ENCODE measurements around the gene KIAA1210. TPM values are rescaled to one million over a fixed set of nuclear protein-coding genes. Genes with fewer than 3 reads are reported as not detected.

Gene KIAA1210
- total and polyA plus RNA-seq, 4 experiments from 2014 or later, result not detected

DNA sequence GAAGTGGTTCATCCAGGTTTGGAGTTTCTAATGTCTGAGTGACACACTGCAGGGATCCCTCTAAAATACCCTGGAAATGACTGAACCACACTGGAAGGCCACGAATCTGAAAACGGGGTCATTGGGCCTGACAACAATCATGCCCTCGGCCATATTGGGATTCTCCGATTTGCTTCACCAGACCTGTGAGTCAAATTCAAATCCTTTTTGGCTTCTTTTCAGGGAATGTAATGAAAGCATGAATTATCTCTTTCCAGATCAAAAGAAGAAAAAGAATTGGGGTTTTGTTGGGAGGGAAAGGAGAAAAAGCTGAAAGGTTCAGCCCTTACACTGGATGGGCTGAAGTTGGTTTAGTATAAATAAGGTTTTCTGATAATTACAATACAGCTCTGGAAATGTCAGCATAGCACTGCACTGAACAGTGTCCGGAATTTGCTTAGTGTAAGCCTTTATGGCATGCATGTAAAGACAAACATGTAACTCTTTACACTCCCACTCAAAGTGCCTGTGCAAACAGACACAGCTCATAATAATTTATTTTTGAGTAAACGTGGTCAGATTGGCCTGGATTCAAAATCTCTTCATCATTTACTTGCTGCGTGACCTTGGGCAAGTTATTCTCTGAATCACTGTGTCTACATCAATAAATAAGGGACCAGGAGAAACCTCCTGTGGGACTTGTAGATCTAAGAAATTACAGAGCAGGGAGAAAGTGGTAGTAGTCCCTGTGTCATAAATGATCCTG is 33.4 kb downstream of the KIAA1210 start:
- no peak overlapping the region for H3K4me3 Mint-ChIP-seq
- Histone ChIP-seq H3K4me1 (ENCODE audit: insufficient read depth, low read length) (no peaks in the 10 kb centered on the region), H3K27me3 (ENCODE audit: insufficient read depth, low read length) (no peaks in the 10 kb centered on the region), H3K36me3 (ENCODE audit: insufficient read depth, low read length) (no peaks in the 10 kb centered on the region), H3K9me3 (ENCODE audit: control insufficient read depth in 1 of 2, low read length in 2 of 2) (no peaks in the 10 kb centered on the region), H3K4me3 (ENCODE audit: low read length in 2 of 2) (no peak overlapping the region), H3K27ac (ENCODE audit: low read depth, low read length) (no peak overlapping the region)
- no peak overlapping the region for H3K27ac Mint-ChIP-seq
- CTCF ChIA-PET (ENCODE audit: partially characterized antibody), result no interaction called here
- H3K36me3 Mint-ChIP-seq, result no peaks in the 10 kb centered on the region
- H3K4me1 Mint-ChIP-seq, result no peaks in the 10 kb centered on the region
- POLR2A ChIA-PET (ENCODE audit: partially characterized antibody), result no interaction called here
- peaks cover 6 to 11% of the 10 kb centered on the region in 2 donors for H3K27me3 Mint-ChIP-seq
- no peak for DNase-seq
- intact Hi-C loops (cut with micrococcal nuclease), result no loop called here
- H3K9me3 Mint-ChIP-seq, result no peaks in the 10 kb centered on the region

DNA sequence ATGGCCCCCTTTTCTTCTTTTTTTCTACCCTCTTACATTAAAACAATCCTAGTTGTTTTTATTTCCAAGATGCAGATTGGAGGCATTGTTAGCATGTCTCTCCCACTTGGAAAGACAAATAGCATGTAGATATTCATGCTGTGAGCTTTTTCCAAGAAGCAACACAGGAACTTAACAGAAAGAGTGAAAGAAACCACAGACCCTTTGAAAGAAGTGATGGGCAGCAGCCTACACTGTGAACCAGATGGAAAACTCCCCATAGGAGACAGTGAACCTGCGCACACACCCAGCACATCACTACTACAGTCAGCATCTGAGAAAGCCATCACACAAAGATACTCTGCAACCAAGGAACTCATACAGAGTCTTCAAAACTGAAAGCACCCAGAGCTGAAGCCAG is 37.0 kb downstream of the KIAA1210 start:
- no peak overlapping the region for H3K4me3 Mint-ChIP-seq

DNA sequence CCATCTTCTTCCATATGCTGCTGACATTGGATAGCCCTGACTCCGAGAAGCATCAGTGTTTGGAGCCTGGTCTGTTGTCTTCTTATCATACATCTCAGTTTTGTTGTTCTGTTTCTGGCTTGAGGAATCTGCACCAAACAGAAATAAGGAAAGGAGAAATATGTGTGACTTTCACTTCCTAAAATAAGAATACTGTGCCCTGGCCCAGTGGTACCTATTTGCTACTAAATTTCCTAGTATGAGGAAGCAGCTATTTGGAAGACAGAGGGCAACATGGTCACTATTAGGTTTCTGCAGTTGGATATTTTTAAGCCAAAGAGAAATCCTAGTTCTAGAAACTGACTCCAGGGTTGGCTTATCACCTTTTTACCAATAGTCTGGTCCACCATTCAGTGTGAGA is 38.0 kb downstream of the KIAA1210 start:
- no peak for DNase-seq
- intact Hi-C loops (cut with micrococcal nuclease), result no loop called here
- no peak overlapping the region for H3K27ac Mint-ChIP-seq
- H3K9me3 Mint-ChIP-seq, result no peaks in the 10 kb centered on the region
- H3K27me3 Mint-ChIP-seq, result peaks cover 6 to 9% of the 10 kb centered on the region in 2 donors
- no peaks in the 10 kb centered on the region for H3K9me3 ChIP-seq (ENCODE audit: control insufficient read depth in 1 of 2, low read length in 2 of 2)
- no peak overlapping the region for H3K4me3 ChIP-seq (ENCODE audit: low read length in 2 of 2)
- H3K27me3 ChIP-seq (ENCODE audit: insufficient read depth, low read length), result no peaks in the 10 kb centered on the region
- H3K4me3 Mint-ChIP-seq, result no peak overlapping the region
- CTCF ChIA-PET (ENCODE audit: partially characterized antibody), result no interaction called here
- H3K4me1 Mint-ChIP-seq, result no peaks in the 10 kb centered on the region
- no peak overlapping the region for H3K27ac ChIP-seq (ENCODE audit: low read depth, low read length)
- H3K36me3 ChIP-seq (ENCODE audit: insufficient read depth, low read length), result no peaks in the 10 kb centered on the region
- H3K4me1 ChIP-seq (ENCODE audit: insufficient read depth, low read length), result no peaks in the 10 kb centered on the region
- POLR2A ChIA-PET (ENCODE audit: partially characterized antibody), result no interaction called here
- H3K36me3 Mint-ChIP-seq, result no peaks in the 10 kb centered on the region

More for the DNA sequence above, 37.0 kb downstream of the KIAA1210 start:
- Mint-ChIP-seq H3K36me3 (no peaks in the 10 kb centered on the region), H3K27me3 (peaks cover 6 to 9% of the 10 kb centered on the region in 2 donors), H3K9me3 (no peaks in the 10 kb centered on the region), H3K27ac (no peak overlapping the region), H3K4me1 (no peaks in the 10 kb centered on the region)
- no peaks in the 10 kb centered on the region for H3K27me3 ChIP-seq (ENCODE audit: insufficient read depth, low read length)
- H3K9me3 ChIP-seq (ENCODE audit: control insufficient read depth in 1 of 2, low read length in 2 of 2), result no peaks in the 10 kb centered on the region
- CTCF ChIA-PET (ENCODE audit: partially characterized antibody), result no interaction called here
- POLR2A ChIA-PET (ENCODE audit: partially characterized antibody), result no interaction called here
- no peaks in the 10 kb centered on the region for H3K4me1 ChIP-seq (ENCODE audit: insufficient read depth, low read length)
- no peak for DNase-seq
- intact Hi-C loops (cut with micrococcal nuclease), result no loop called here
- no peak overlapping the region for H3K4me3 ChIP-seq (ENCODE audit: low read length in 2 of 2)
- H3K27ac ChIP-seq (ENCODE audit: low read depth, low read length), result no peak overlapping the region
- no peaks in the 10 kb centered on the region for H3K36me3 ChIP-seq (ENCODE audit: insufficient read depth, low read length)

DNA sequence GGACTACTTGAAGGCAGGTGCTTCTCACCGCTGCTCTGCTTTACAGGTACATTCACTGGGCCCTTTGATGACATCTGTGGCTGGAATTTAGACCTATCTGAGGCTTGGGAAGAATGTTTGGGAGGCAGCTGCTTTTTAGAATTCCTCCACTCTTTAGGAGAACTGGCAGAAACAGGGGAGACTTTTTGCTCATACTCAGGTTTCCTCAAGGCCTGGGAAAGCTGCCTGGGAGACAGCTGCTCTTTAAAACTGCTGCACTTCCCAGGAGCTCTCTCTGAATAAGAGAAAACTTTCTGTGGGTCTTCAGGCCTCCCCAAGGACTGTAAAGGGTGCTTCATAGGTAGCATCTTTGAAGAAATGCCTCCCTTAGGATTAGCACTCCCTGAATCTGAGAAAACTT is 40.5 kb downstream of the KIAA1210 start:
- no peak for DNase-seq
- Histone ChIP-seq H3K9me3 (ENCODE audit: control insufficient read depth in 1 of 2, low read length in 2 of 2) (no peaks in the 10 kb centered on the region), H3K36me3 (ENCODE audit: insufficient read depth, low read length) (no peaks in the 10 kb centered on the region), H3K4me3 (ENCODE audit: low read length in 2 of 2) (no peak overlapping the region), H3K27me3 (ENCODE audit: insufficient read depth, low read length) (no peaks in the 10 kb centered on the region), H3K4me1 (ENCODE audit: insufficient read depth, low read length) (no peaks in the 10 kb centered on the region), H3K27ac (ENCODE audit: low read depth, low read length) (no peak overlapping the region)
- no peak overlapping the region for H3K27ac Mint-ChIP-seq
- intact Hi-C loops (cut with micrococcal nuclease), result no loop called here
- H3K4me1 Mint-ChIP-seq, result no peaks in the 10 kb centered on the region
- ChIA-PET POLR2A (ENCODE audit: partially characterized antibody) (no interaction called here), CTCF (ENCODE audit: partially characterized antibody) (no interaction called here)
- H3K27me3 Mint-ChIP-seq, result peaks cover 7 to 8% of the 10 kb centered on the region in 2 donors
- no peaks in the 10 kb centered on the region for H3K36me3 Mint-ChIP-seq
- no peaks in the 10 kb centered on the region for H3K9me3 Mint-ChIP-seq
- H3K4me3 Mint-ChIP-seq, result no peak overlapping the region

DNA sequence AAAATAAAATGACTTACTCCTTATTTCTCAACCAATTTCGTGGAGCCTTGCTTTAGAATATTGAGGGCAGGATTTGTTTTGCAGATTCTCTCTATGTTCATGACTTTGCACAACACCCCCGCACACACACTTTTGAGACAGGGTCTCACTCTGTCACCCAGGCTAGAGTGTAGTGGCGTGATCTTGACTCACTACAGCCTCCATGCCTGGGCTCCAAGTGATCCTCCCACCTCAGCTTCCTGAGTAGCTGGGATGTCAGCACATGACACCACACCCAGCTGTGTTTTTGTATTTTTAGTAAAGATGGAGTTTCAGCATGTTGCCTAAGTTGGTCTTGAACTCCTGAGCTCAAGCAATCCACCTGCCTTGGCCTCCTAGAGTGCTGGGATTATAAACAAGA is 42.8 kb downstream of the KIAA1210 start:
- Mint-ChIP-seq H3K4me3 (no peak overlapping the region), H3K4me1 (no peaks in the 10 kb centered on the region), H3K27ac (no peak overlapping the region), H3K27me3 (peaks cover 3 to 5% of the 10 kb centered on the region in 2 donors), H3K36me3 (no peaks in the 10 kb centered on the region), H3K9me3 (no peaks in the 10 kb centered on the region)
- intact Hi-C loops (cut with micrococcal nuclease), result no loop called here
- Histone ChIP-seq H3K9me3 (ENCODE audit: control insufficient read depth in 1 of 2, low read length in 2 of 2) (no peaks in the 10 kb centered on the region), H3K27ac (ENCODE audit: low read depth, low read length) (no peak overlapping the region), H3K4me3 (ENCODE audit: low read length in 2 of 2) (no peak overlapping the region), H3K36me3 (ENCODE audit: insufficient read depth, low read length) (no peaks in the 10 kb centered on the region), H3K4me1 (ENCODE audit: insufficient read depth, low read length) (no peaks in the 10 kb centered on the region), H3K27me3 (ENCODE audit: insufficient read depth, low read length) (no peaks in the 10 kb centered on the region)
- POLR2A ChIA-PET (ENCODE audit: partially characterized antibody), result no interaction called here
- DNase-seq, result no peak
- CTCF ChIA-PET (ENCODE audit: partially characterized antibody), result no interaction called here

DNA sequence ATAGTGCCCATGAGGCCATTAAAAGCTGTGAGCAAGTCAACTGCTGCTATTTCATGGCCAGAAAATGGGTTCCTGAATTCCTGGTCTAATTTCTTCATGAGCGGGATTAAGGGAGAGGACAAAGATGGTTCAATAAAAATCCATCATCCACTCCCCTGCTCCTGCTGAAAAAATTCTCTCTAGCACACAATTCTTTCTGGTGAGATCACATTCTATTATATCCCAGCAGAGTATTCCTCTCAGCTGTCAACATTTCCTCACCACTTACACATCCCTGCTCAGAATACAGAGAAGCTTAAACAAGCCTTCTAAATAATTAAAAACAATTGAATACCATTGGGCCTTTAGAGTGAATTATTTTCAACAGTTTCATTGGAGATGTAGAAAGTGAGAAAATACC is 45.3 kb downstream of the KIAA1210 start:
- Histone ChIP-seq H3K27ac (ENCODE audit: low read depth, low read length) (no peak overlapping the region), H3K9me3 (ENCODE audit: control insufficient read depth in 1 of 2, low read length in 2 of 2) (no peaks in the 10 kb centered on the region), H3K36me3 (ENCODE audit: insufficient read depth, low read length) (no peaks in the 10 kb centered on the region), H3K4me3 (ENCODE audit: low read length in 2 of 2) (no peak overlapping the region), H3K27me3 (ENCODE audit: insufficient read depth, low read length) (no peaks in the 10 kb centered on the region), H3K4me1 (ENCODE audit: insufficient read depth, low read length) (no peaks in the 10 kb centered on the region)
- CTCF ChIA-PET (ENCODE audit: partially characterized antibody), result no interaction called here
- intact Hi-C loops (cut with micrococcal nuclease), result no loop called here
- DNase-seq, result no peak
- H3K9me3 Mint-ChIP-seq, result peaks cover 0 to 2% (median 0%) of the 10 kb centered on the region in 8 donors
- no peak overlapping the region for H3K27ac Mint-ChIP-seq
- no peaks in the 10 kb centered on the region for H3K36me3 Mint-ChIP-seq
- peaks cover 3 to 4% of the 10 kb centered on the region in 2 donors for H3K27me3 Mint-ChIP-seq
- POLR2A ChIA-PET (ENCODE audit: partially characterized antibody), result no interaction called here
- H3K4me1 Mint-ChIP-seq, result no peaks in the 10 kb centered on the region
- no peak overlapping the region for H3K4me3 Mint-ChIP-seq

DNA sequence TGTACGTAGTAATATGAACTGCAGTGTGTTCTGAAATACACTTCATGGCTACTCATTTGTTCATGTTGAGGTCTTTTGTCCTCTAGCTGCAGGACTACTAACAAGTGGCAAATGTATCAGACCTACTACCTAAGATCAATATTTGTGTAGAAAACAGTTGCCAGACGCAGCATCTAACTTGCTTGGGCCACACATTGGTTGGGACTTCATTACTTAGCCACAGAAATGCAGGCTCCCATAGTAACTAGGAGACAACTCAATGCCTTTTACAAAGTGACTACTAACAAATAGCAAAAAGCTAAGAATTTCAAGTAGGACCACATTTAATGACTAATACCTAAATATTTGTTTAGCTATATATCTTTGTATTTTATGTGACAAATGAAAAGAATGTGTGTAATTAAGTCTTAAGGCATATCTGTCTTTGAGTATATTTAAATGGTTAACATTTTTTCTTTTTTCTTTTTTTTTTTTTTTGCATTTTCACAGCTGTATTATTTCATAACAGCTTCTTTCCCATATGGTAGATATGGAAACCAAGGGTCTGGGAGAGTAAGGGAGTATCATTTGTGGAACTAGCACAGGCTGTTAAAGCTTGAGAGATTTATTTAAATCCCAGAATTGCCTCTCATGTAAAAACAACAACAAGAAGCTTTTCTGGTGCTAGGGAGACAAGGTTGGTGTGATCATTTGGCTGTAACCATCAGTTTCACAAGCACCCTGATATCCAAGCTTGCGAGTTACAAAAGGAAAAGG is 52.2 kb downstream of the KIAA1210 start:
- Mint-ChIP-seq H3K27me3 (peaks cover 2 to 4% of the 10 kb centered on the region in 2 donors), H3K4me1 (no peaks in the 10 kb centered on the region), H3K27ac (no peak overlapping the region), H3K36me3 (no peaks in the 10 kb centered on the region), H3K9me3 (peaks cover 0 to 3% (median 0%) of the 10 kb centered on the region in 8 donors), H3K4me3 (no peak overlapping the region)
- no peak overlapping the region for H3K4me3 ChIP-seq (ENCODE audit: low read length in 2 of 2)
- intact Hi-C loops (cut with micrococcal nuclease), result no loop called here
- ChIA-PET POLR2A (ENCODE audit: partially characterized antibody) (no interaction called here), CTCF (ENCODE audit: partially characterized antibody) (interaction anchor here (0.8 to 1.8 kb wide), 3 partner anchors 9 to 225 kb away, joined by 3 to 6 read pairs (median 3); no protein-coding TSS in a partner anchor)
- H3K9me3 ChIP-seq (ENCODE audit: control insufficient read depth in 1 of 2, low read length in 2 of 2), result no peaks in the 10 kb centered on the region
- H3K27me3 ChIP-seq (ENCODE audit: insufficient read depth, low read length), result no peaks in the 10 kb centered on the region
- no peaks in the 10 kb centered on the region for H3K4me1 ChIP-seq (ENCODE audit: insufficient read depth, low read length)
- H3K27ac ChIP-seq (ENCODE audit: low read depth, low read length), result no peak overlapping the region
- no peaks in the 10 kb centered on the region for H3K36me3 ChIP-seq (ENCODE audit: insufficient read depth, low read length)
- DNase-seq, result no peak

All from CD4-positive, alpha-beta memory T cell (primary cell).